Measurements from ENCODE around the gene ATP13A3. TPM values are rescaled to one million over a fixed set of nuclear protein-coding genes. Genes with fewer than 3 reads are reported as not detected.
A peak's percentile ranks its signal among the peaks of the same experiment; 100 is the strongest.
"Not testable (repeated sequence)": the region's sequence is repeated elsewhere in the genome, so short reads cannot be mapped to it uniquely, and the experiment has no call there.

Gene ATP13A3
- total RNA-seq, 1 experiment from 2014 or later: 121 TPM

GRCh38 chr3:194484614-194485013 lies 2.2 kb downstream of the ATP13A3 start:
- Histone ChIP-seq H3K4me1 (ENCODE audit: insufficient read depth, low read length, poor library complexity, severe bottlenecking) (peaks cover 29% of the 10 kb centered on the region), H3K27ac (ENCODE audit: low read depth, low read length, poor library complexity, severe bottlenecking) (peak overlapping the region; percentile 87), H3K9me3 (ENCODE audit: low read depth, low read length, poor library complexity, severe bottlenecking) (no peaks in the 10 kb centered on the region), H3K4me3 (ENCODE audit: low read depth, low read length, poor library complexity, severe bottlenecking) (peak overlapping the region; percentile 86), H3K36me3 (ENCODE audit: insufficient read depth, low read length, poor library complexity, severe bottlenecking) (peaks cover 10% of the 10 kb centered on the region), H3K27me3 (replicated peaks; ENCODE audit: insufficient read depth, low read depth, low read length, poor library complexity) (no peaks in the 10 kb centered on the region)
- POLR2A ChIA-PET (ENCODE audit: low non-redundant PET): no interaction called here
- intact Hi-C loops (cut with micrococcal nuclease; ENCODE audit: unreplicated experiment): no loop called here
- DNase-seq (ENCODE audit: low spot score): no peak
- no peak for TF ChIP-seq CTCF (conservative IDR thresholded peaks at IDR 0.05; ENCODE audit: low read depth, low read length)
- no peak for TF ChIP-seq EZH2 (IDR thresholded peaks at IDR 0.05; ENCODE audit: borderline replicate concordance, low read depth, low read length, poor library complexity, severe bottlenecking)
- CTCF ChIA-PET: no interaction called here
- BruUV-seq (replicated peaks): no TSS peak

GRCh38 chr3:194483850-194484249 lies 3.0 kb downstream of the ATP13A3 start:
- Histone ChIP-seq H3K4me1 (ENCODE audit: insufficient read depth, low read length, poor library complexity, severe bottlenecking) (peaks cover 30% of the 10 kb centered on the region), H3K4me3 (ENCODE audit: low read depth, low read length, poor library complexity, severe bottlenecking) (no peak overlapping the region), H3K9me3 (ENCODE audit: low read depth, low read length, poor library complexity, severe bottlenecking) (no peaks in the 10 kb centered on the region), H3K36me3 (ENCODE audit: insufficient read depth, low read length, poor library complexity, severe bottlenecking) (peaks cover 10% of the 10 kb centered on the region), H3K27ac (ENCODE audit: low read depth, low read length, poor library complexity, severe bottlenecking) (no peak overlapping the region), H3K27me3 (replicated peaks; ENCODE audit: insufficient read depth, low read depth, low read length, poor library complexity) (no peaks in the 10 kb centered on the region)
- no peak for DNase-seq (ENCODE audit: low spot score)
- CTCF ChIA-PET: no interaction called here
- no TSS peak for BruUV-seq (replicated peaks)
- POLR2A ChIA-PET (ENCODE audit: low non-redundant PET): no interaction called here
- intact Hi-C loops (cut with micrococcal nuclease; ENCODE audit: unreplicated experiment): no loop called here
- TF ChIP-seq CTCF (conservative IDR thresholded peaks at IDR 0.05; ENCODE audit: low read depth, low read length): no peak
- TF ChIP-seq EZH2 (IDR thresholded peaks at IDR 0.05; ENCODE audit: borderline replicate concordance, low read depth, low read length, poor library complexity, severe bottlenecking): no peak

GRCh38 chr3:194482830-194483229 lies 4.0 kb downstream of the ATP13A3 start:
- H3K27ac ChIP-seq (ENCODE audit: low read depth, low read length, poor library complexity, severe bottlenecking); POLR2A ChIA-PET (ENCODE audit: low non-redundant PET); CTCF ChIA-PET; BruUV-seq (replicated peaks); intact Hi-C loops (cut with micrococcal nuclease; ENCODE audit: unreplicated experiment); H3K9me3 ChIP-seq (ENCODE audit: low read depth, low read length, poor library complexity, severe bottlenecking); H3K4me3 ChIP-seq (ENCODE audit: low read depth, low read length, poor library complexity, severe bottlenecking); DNase-seq (ENCODE audit: low spot score); H3K27me3 ChIP-seq (replicated peaks; ENCODE audit: insufficient read depth, low read depth, low read length, poor library complexity): not testable (repeated sequence)
- Histone ChIP-seq H3K36me3 (ENCODE audit: insufficient read depth, low read length, poor library complexity, severe bottlenecking) (peaks cover 14% of the 10 kb centered on the region), H3K4me1 (ENCODE audit: insufficient read depth, low read length, poor library complexity, severe bottlenecking) (peaks cover 30% of the 10 kb centered on the region)

GRCh38 chr3:194482196-194482593 lies 4.6 kb downstream of the ATP13A3 start:
- no peak for TF ChIP-seq CTCF (conservative IDR thresholded peaks at IDR 0.05; ENCODE audit: low read depth, low read length)
- Histone ChIP-seq H3K36me3 (ENCODE audit: insufficient read depth, low read length, poor library complexity, severe bottlenecking) (peaks cover 14% of the 10 kb centered on the region), H3K9me3 (ENCODE audit: low read depth, low read length, poor library complexity, severe bottlenecking) (no peaks in the 10 kb centered on the region), H3K27me3 (replicated peaks; ENCODE audit: insufficient read depth, low read depth, low read length, poor library complexity) (no peaks in the 10 kb centered on the region), H3K4me3 (ENCODE audit: low read depth, low read length, poor library complexity, severe bottlenecking) (no peak overlapping the region), H3K27ac (ENCODE audit: low read depth, low read length, poor library complexity, severe bottlenecking) (no peak overlapping the region), H3K4me1 (ENCODE audit: insufficient read depth, low read length, poor library complexity, severe bottlenecking) (peaks cover 33% of the 10 kb centered on the region)
- no peak for DNase-seq (ENCODE audit: low spot score)
- CTCF ChIA-PET: no interaction called here
- POLR2A ChIA-PET (ENCODE audit: low non-redundant PET): no interaction called here
- intact Hi-C loops (cut with micrococcal nuclease; ENCODE audit: unreplicated experiment): no loop called here
- BruUV-seq (replicated peaks): no TSS peak
